Keratinocyte (primary cell): ENCODE measurements around the gene MCOLN2. TPM values are rescaled to one million over a fixed set of nuclear protein-coding genes. Genes with fewer than 3 reads are reported as not detected.
A peak's percentile ranks its signal among the peaks of the same experiment; 100 is the strongest.

ENCODE experiments used
- DNase-seq: peaks from one replicate; pipeline ENCODE4 v3.0.0-alpha.2; 2011; ENCODE audit warnings: low read depth, missing footprints, low spot score
- FAIRE-seq: peaks from 2 replicates; lab custom pipeline; 2011; peaks lifted over from hg19 to GRCh38; lab: Jason Lieb, UNC
- H2AFZ ChIP-seq: 2 replicates; pipeline ENCODE4 v1.6.0; 2012; ENCODE audit warnings: low read length, control low read depth, inconsistent platforms; ENCODE audit not compliant: control insufficient read depth
- H3K27ac ChIP-seq: 2 replicates; pipeline ENCODE4 v1.5.1; 2011; ENCODE audit warnings: low read length; ENCODE audit not compliant: control insufficient read depth, insufficient read depth
- H3K27me3 ChIP-seq: 3 replicates; pipeline ENCODE4 v1.6.0; 2011; ENCODE audit warnings: low read length; ENCODE audit not compliant: control insufficient read depth, insufficient read depth; ENCODE audit errors: extremely low read depth
- H3K36me3 ChIP-seq, 2 experiments: 2 replicates in 1 of 2; 3 replicates in 1 of 2; pipeline ENCODE4 v1.5.1; 2011; ENCODE audit warnings: low read length in 2 of 2, mild to moderate bottlenecking in 1 of 2; ENCODE audit not compliant: control insufficient read depth in 2 of 2, insufficient read depth in 2 of 2; ENCODE audit errors: extremely low read depth in 1 of 2
- H3K4me1 ChIP-seq: 3 replicates; pipeline ENCODE4 v1.5.1; 2011; ENCODE audit warnings: low read length; ENCODE audit not compliant: control insufficient read depth, insufficient read depth; ENCODE audit errors: extremely low read depth
- H3K4me2 ChIP-seq: 3 replicates; pipeline ENCODE4 v1.6.0; 2011; ENCODE audit warnings: low read depth, low read length; ENCODE audit not compliant: control insufficient read depth, insufficient read depth; ENCODE audit errors: extremely low read depth
- H3K4me3 ChIP-seq, 3 experiments: fragments of 200-600 bp in 1 of 3; sonication (generic) in 1 of 3; 2 replicates in 2 of 3; 3 replicates in 1 of 3; pipeline ENCODE4 v1.5.1; 2011 to 2016; ENCODE audit warnings: low read length in 3 of 3, mild to moderate bottlenecking in 3 of 3, control low read depth in 2 of 3, inconsistent platforms in 1 of 3, low read depth in 1 of 3, mixed read lengths in 1 of 3, mixed run types in 1 of 3, moderate library complexity in 1 of 3; ENCODE audit not compliant: control insufficient read depth in 2 of 3, insufficient read depth in 2 of 3; ENCODE audit errors: extremely low read depth in 1 of 3
- H3K79me2 ChIP-seq: 2 replicates; pipeline ENCODE4 v1.6.0; 2012; ENCODE audit warnings: low read length; ENCODE audit not compliant: control insufficient read depth, insufficient read depth
- H3K9ac ChIP-seq: 3 replicates; pipeline ENCODE4 v1.6.0; 2011; ENCODE audit warnings: low read length; ENCODE audit not compliant: control insufficient read depth, insufficient read depth; ENCODE audit errors: extremely low read depth
- H3K9me1 ChIP-seq: 3 replicates; pipeline ENCODE4 v1.6.0; 2011; ENCODE audit warnings: low read length; ENCODE audit not compliant: control insufficient read depth, insufficient read depth; ENCODE audit errors: extremely low read depth
- H3K9me3 ChIP-seq: 2 replicates; pipeline ENCODE4 v1.5.1; 2012; ENCODE audit warnings: low read depth, low read length; ENCODE audit not compliant: control insufficient read depth
- H4K20me1 ChIP-seq: 3 replicates; pipeline ENCODE4 v1.6.0; 2011; ENCODE audit warnings: low read length; ENCODE audit not compliant: control insufficient read depth, insufficient read depth; ENCODE audit errors: extremely low read depth
- CTCF ChIP-seq, 3 experiments: IDR thresholded peaks in 1 of 3; conservative IDR thresholded peaks in 1 of 3; optimal IDR thresholded peaks in 1 of 3; 2 replicates in 2 of 3; 3 replicates in 1 of 3; pipeline versions ENCODE3 to v1.5.1; 2011; ENCODE audit warnings: low read length in 3 of 3, mild to moderate bottlenecking in 3 of 3, moderate library complexity in 2 of 3, control low read depth in 1 of 3, inconsistent platforms in 1 of 3; ENCODE audit not compliant: insufficient read depth in 2 of 3; ENCODE audit errors: extremely low read depth in 1 of 3
- EZH2 ChIP-seq: IDR thresholded peaks from one replicate; pipeline ENCODE4 v1.6.1; 2012; ENCODE audit warnings: inconsistent platforms, mild to moderate bottlenecking, low read length, moderate library complexity
- dilution Hi-C: fragments of 300-500 bp; cut with MboI; formaldehyde crosslinking; loops from one replicate; pipeline ENCODE4 v1.7.0; 2020; ENCODE audit warnings: low sequenced_read_pairs; ENCODE audit not compliant: extremely low pct_ligation_motif_present
- polyA plus RNA-seq, 5 experiments: library from polyadenylated mRNA; depleted of rRNA in 3 of 5; stranded (reverse) in 3 of 5; stranded (forward) in 1 of 5; unstranded in 1 of 5; fragments of >200 nt; gene quantifications; 1 replicate in 1 of 5; 2 replicates in 3 of 5; 3 replicates in 1 of 5; pipeline versions ENCODE4 v1.2.1 to v1.2.3, GENCODE V29; 2011 to 2012; ENCODE audit warnings: missing spikeins in 2 of 5, low read depth in 1 of 5, low replicate concordance in 1 of 5

MCOLN2 gene
- polyA plus RNA-seq, 1 donor (not counting 4 experiments of a cell fraction or from before 2014, with no cell fraction given): 0.14 TPM

GRCh38 chr1:84890566-84890965, 106.3 kb downstream of the MCOLN2 start:
- Histone ChIP-seq H3K27me3 (no peaks in the 10 kb centered on the region), H3K9ac (no peak overlapping the region), H3K4me3 (no peak overlapping the region), H3K9me1 (peaks cover 2% of the 10 kb centered on the region), H3K36me3 (peaks cover 0 to 14% of the 10 kb centered on the region in 2 experiments), H3K27ac (peak overlapping the region; percentile 32), H3K4me1 (peaks cover 56% of the 10 kb centered on the region), H3K79me2 (peaks cover 48% of the 10 kb centered on the region), H4K20me1 (no peaks in the 10 kb centered on the region), H3K9me3 (no peaks in the 10 kb centered on the region), H3K4me2 (peak overlapping the region; percentile 71), H2AFZ (no peak overlapping the region)
- TF ChIP-seq CTCF (optimal IDR thresholded peaks at IDR 0.05 in 1 of 3, IDR thresholded peaks at IDR 0.05 in 1 of 3, conservative IDR thresholded peaks at IDR 0.05 in 1 of 3; ENCODE audit: extremely low read depth in 1 of 3, insufficient read depth in 2 of 3, low read length in 3 of 3) (no peak), EZH2 (no peak)
- dilution Hi-C loops: no loop called here
- DNase-seq: no peak
- peak; percentile 76 for FAIRE-seq

- Histone ChIP-seq H3K9ac (no peak overlapping the region), H3K36me3 (peaks cover 0 to 17% of the 10 kb centered on the region in 2 experiments), H2AFZ (no peak overlapping the region), H3K4me1 (peaks cover 61% of the 10 kb centered on the region), H3K27ac (peak overlapping the region; percentile 60), H3K79me2 (peaks cover 58% of the 10 kb centered on the region), H3K27me3 (no peaks in the 10 kb centered on the region), H3K9me3 (no peaks in the 10 kb centered on the region), H4K20me1 (no peaks in the 10 kb centered on the region), H3K4me2 (peak overlapping the region; percentile 38), H3K4me3 (no peak overlapping the region), H3K9me1 (peaks cover 2% of the 10 kb centered on the region)
- FAIRE-seq (no peak), DNase-seq (no peak)
- dilution Hi-C loops: no loop called here
- TF ChIP-seq EZH2: no peak
- no peak for TF ChIP-seq CTCF (optimal IDR thresholded peaks at IDR 0.05 in 1 of 3, IDR thresholded peaks at IDR 0.05 in 1 of 3, conservative IDR thresholded peaks at IDR 0.05 in 1 of 3; ENCODE audit: extremely low read depth in 1 of 3, insufficient read depth in 2 of 3, low read length in 3 of 3)
Observed at GRCh38 chr1:84889437-84889836, 107.5 kb downstream of the MCOLN2 start.
